GM12878 (cell line): ENCODE results near the gene SASH1. TPM values are rescaled to one million over a fixed set of nuclear protein-coding genes. Genes with fewer than 3 reads are reported as not detected.

Source experiments
- ATAC-seq: fragments of 200-7000 bp; cut with Tn5 transposase; 3 replicates; pipeline ENCODE4 v1.9.1; 2020; ENCODE audit warnings: mild to moderate bottlenecking, moderate library complexity
- BruUV-seq: library from RNA; stranded (reverse); fragments of 400-500 nt; replicated peaks from 2 replicates; lab custom pipeline; 2021; lab: Mats Ljungman, UMichigan
- CTCF ChIA-PET: fragments of 300-600 bp; sonication (Branson Sonifier 250); formaldehyde crosslinking; extraction: SDS; loops from one replicate; lab custom pipeline; 2021; ENCODE audit warnings: inconsistent platforms; lab: Yijun Ruan, JAX
- POLR2A ChIA-PET: fragments of 350-600 bp; formaldehyde crosslinking; extraction: SDS; loops from one replicate; lab custom pipeline; 2021; ENCODE audit warnings: inconsistent platforms; lab: Charles Lee
- RAD21 ChIA-PET: fragments of 300-600 bp; sonication (Branson Sonifier 250); formaldehyde crosslinking; loops from one replicate; lab custom pipeline; 2023; ENCODE audit warnings: antibody characterized with exemption; ENCODE audit not compliant: unreplicated experiment; lab: Charles Lee
- SMC1A ChIA-PET: fragments of 300-600 bp; sonication (Branson Sonifier 250); formaldehyde crosslinking; loops from one replicate; lab custom pipeline; 2023; ENCODE audit not compliant: unreplicated experiment, uncharacterized antibody; lab: Charles Lee
- DNase-seq: peaks from one replicate; pipeline ENCODE4 v3.0.0-alpha.2; 2011; ENCODE audit warnings: low read depth, low spot score
- FAIRE-seq: peaks from 3 replicates; lab custom pipeline; 2011; peaks lifted over from hg19 to GRCh38; lab: Jason Lieb, UNC
- H2AFZ ChIP-seq: 2 replicates; pipeline ENCODE4 v1.6.0; 2011; ENCODE audit warnings: low read depth, low read length, control low read depth; ENCODE audit not compliant: control insufficient read depth
- H3K27ac ChIP-seq: 2 replicates; pipeline ENCODE4 v1.5.1; 2011; ENCODE audit warnings: control low read depth; ENCODE audit not compliant: control insufficient read depth, insufficient read depth
- H3K27me3 ChIP-seq, 2 experiments: replicated peaks in 1 of 2; 2 replicates each; pipeline versions ENCODE4 v1.6.0 to v1.6.1; 2011; ENCODE audit warnings: low read length in 1 of 2; ENCODE audit not compliant: control insufficient read depth in 2 of 2, insufficient read depth in 2 of 2
- H3K36me3 ChIP-seq, 2 experiments: 2 replicates each; pipeline ENCODE4 v1.5.1; 2011; ENCODE audit warnings: low read length in 1 of 2; ENCODE audit not compliant: control insufficient read depth in 2 of 2, insufficient read depth in 2 of 2
- H3K4me1 ChIP-seq: 2 replicates; pipeline ENCODE4 v1.6.1; 2011; ENCODE audit warnings: mild to moderate bottlenecking, low read length, moderate library complexity, mixed read lengths; ENCODE audit not compliant: control insufficient read depth, insufficient read depth
- H3K4me2 ChIP-seq: 2 replicates; pipeline ENCODE4 v1.6.0; 2011; ENCODE audit warnings: control low read depth; ENCODE audit not compliant: control insufficient read depth, insufficient read depth
- H3K4me3 ChIP-seq: fragments of 200-600 bp; sonication (generic); 2 replicates; pipeline ENCODE4 v1.5.1; 2016
- H3K79me2 ChIP-seq: 2 replicates; pipeline ENCODE4 v1.6.0; 2011; ENCODE audit warnings: low read length; ENCODE audit not compliant: control insufficient read depth, insufficient read depth
- H3K9ac ChIP-seq: 2 replicates; pipeline ENCODE4 v1.8.0; 2011; ENCODE audit warnings: low read length, control low read depth, mixed read lengths; ENCODE audit not compliant: control insufficient read depth, insufficient read depth
- H3K9me3 ChIP-seq: replicated peaks from 3 replicates; pipeline ENCODE4 v1.5.1; 2011; ENCODE audit warnings: mild to moderate bottlenecking, low read length; ENCODE audit not compliant: control insufficient read depth, insufficient read depth
- H4K20me1 ChIP-seq: 2 replicates; pipeline ENCODE4 v1.6.0; 2011; ENCODE audit not compliant: control insufficient read depth, insufficient read depth
- ATF7 ChIP-seq: fragments of 450-650 bp; IDR thresholded peaks from 2 replicates; pipeline ENCODE4 v1.6.1; 2016; ENCODE audit warnings: low read depth, mild to moderate bottlenecking
- CBX5 ChIP-seq: sonication (generic); IDR thresholded peaks from 2 replicates; pipeline ENCODE4 v1.6.1; 2016; ENCODE audit warnings: low read depth, moderate library complexity, mild to moderate bottlenecking, inconsistent platforms
- DPF2 ChIP-seq: fragments of 450-650 bp; IDR thresholded peaks from 2 replicates; pipeline ENCODE4 v1.6.1; 2017; ENCODE audit warnings: mild to moderate bottlenecking
- GABPA ChIP-seq: IDR thresholded peaks from 2 replicates; pipeline ENCODE4 v1.6.1; 2014; ENCODE audit warnings: antibody characterized with exemption, low read depth, mild to moderate bottlenecking, inconsistent platforms
- IRF4 ChIP-seq: IDR thresholded peaks from 2 replicates; pipeline ENCODE4 v1.6.1; 2011; ENCODE audit warnings: low read depth, low read length
- NR2F1 ChIP-seq: fragments of 450-650 bp; conservative IDR thresholded peaks from 2 replicates; pipeline ENCODE4 v1.6.1; 2017; ENCODE audit warnings: mild to moderate bottlenecking
- PML ChIP-seq: IDR thresholded peaks from 2 replicates; pipeline ENCODE4 v1.6.1; 2012; ENCODE audit warnings: low read length, inconsistent platforms
- RB1 ChIP-seq: fragments of 450-650 bp; formaldehyde crosslinking; IDR thresholded peaks from 2 replicates; pipeline ENCODE4 v1.6.1; 2017; ENCODE audit warnings: mild to moderate bottlenecking, borderline replicate concordance
- TCF12 ChIP-seq: IDR thresholded peaks from 2 replicates; pipeline ENCODE4 v1.6.1; 2011; ENCODE audit warnings: low read depth, mild to moderate bottlenecking, low read length
- WRNIP1 ChIP-seq: IDR thresholded peaks from 2 replicates; pipeline ENCODE4 v1.6.1; 2011; ENCODE audit warnings: low read depth, low read length, improper control_type of control experiment, borderline replicate concordance
- YBX1 ChIP-seq: fragments of 450-650 bp; IDR thresholded peaks from 2 replicates; pipeline ENCODE4 v1.6.1; 2016; ENCODE audit warnings: antibody characterized with exemption
- ZNF622 ChIP-seq: fragments of 450-650 bp; IDR thresholded peaks from 2 replicates; pipeline ENCODE4 v1.6.1; 2017; ENCODE audit warnings: mild to moderate bottlenecking, inconsistent platforms
- whole genome bisulfite sequencing: methylation state at CpG from one replicate; pipeline ENCODE4 v1.1.6; 2016; ENCODE audit warnings: low lambda C conversion rate; ENCODE audit not compliant: insufficient replicate concordance, insufficient coverage; ENCODE audit errors: missing lambda C conversion rate; 5-methylcytosine and 5-hydroxymethylcytosine counted together
- in situ Hi-C: fragments of 300-500 bp; cut with MboI; formaldehyde crosslinking; loops from 9 replicates; pipeline ENCODE4 v1.14.3; 2018; ENCODE audit warnings: mixed read lengths
- intact Hi-C: fragments of 100-400 bp; cut with micrococcal nuclease; formaldehyde crosslinking; loops from one replicate; pipeline ENCODE4 v1.14.2; 2022; ENCODE audit not compliant: unreplicated experiment
- polyA plus RNA-seq, 11 experiments: library from polyadenylated mRNA; depleted of rRNA in 4 of 11; unstranded in 6 of 11; stranded (reverse) in 5 of 11; fragments of >200 nt; fragmentation: Nextera tagmentation in 4 of 11; fragmentation: Illumina TruSeq in 1 of 11; extraction: Ambion mirVana in 4 of 11; extraction: Trizol in 1 of 11; gene quantifications; 1 replicate in 1 of 11; 2 replicates in 10 of 11; pipeline versions ENCODE4 v1.2.1 to v1.2.3, GENCODE V29; 2011 to 2016; ENCODE audit warnings: inconsistent platforms in 2 of 11, missing spikeins in 2 of 11, low read depth in 1 of 11
- total RNA-seq, 4 experiments: library from RNA; depleted of rRNA in 3 of 4; stranded (reverse); fragments of >200 nt in 3 of 4; fragmentation: Illumina TruSeq in 1 of 4; extraction: Trizol in 1 of 4; gene quantifications; 2 replicates each; pipeline versions ENCODE4 v1.2.1 to v1.2.3, GENCODE V29; 2013 to 2021
- TF ChIP-seq, protein P1 (sequence below): fragments of 150-350 bp; IDR thresholded peaks from 2 replicates; pipeline ENCODE4 v1.6.1; 2016; ENCODE audit warnings: low read depth, low read length
- TF ChIP-seq, protein P2 (sequence below): IDR thresholded peaks from 2 replicates; pipeline ENCODE4 v1.6.1; 2011; ENCODE audit warnings: mild to moderate bottlenecking, low read depth, low read length, moderate library complexity; ENCODE audit not compliant: insufficient replicate concordance
- TF ChIP-seq, protein P3 (sequence below): fragments of 450-650 bp; IDR thresholded peaks from 2 replicates; pipeline ENCODE4 v1.6.1; 2016; ENCODE audit warnings: mild to moderate bottlenecking
- TF ChIP-seq, protein P4 (sequence below): fragments of 450-650 bp; IDR thresholded peaks from 2 replicates; pipeline ENCODE4 v1.6.1; 2017; ENCODE audit warnings: mild to moderate bottlenecking, moderate library complexity

SASH1 gene
- total and polyA plus RNA-seq, 10 of the 15 experiments (the other 5 are each of a cell fraction or from before 2014, with no cell fraction given): 0.01 to 0.73 (median 0.14) TPM; not detected in 4

DNA sequence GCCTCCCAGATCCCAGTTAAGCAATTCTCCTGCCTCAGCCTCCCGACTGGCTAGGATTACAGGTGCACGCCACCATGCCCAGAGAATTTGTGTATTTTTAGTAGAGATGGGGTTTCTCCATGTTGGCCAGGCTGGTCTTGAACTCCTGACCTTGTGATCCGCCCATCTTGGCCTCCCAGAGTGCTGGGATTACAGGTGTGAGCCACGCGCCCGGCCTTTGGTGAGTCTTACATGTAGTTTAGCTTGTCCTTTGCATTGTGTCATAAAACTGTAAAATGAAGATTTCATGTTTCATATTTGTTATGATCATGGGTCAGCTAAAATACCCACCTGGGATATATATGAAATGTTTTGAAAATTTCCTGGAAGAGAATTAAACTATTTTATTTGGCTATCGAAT lies 183.5 kb downstream of the SASH1 start:
- DNase-seq (no peak), ATAC-seq (no peak), FAIRE-seq (no peak)
- intact Hi-C loops: no loop called here
- Histone ChIP-seq H3K27me3 (no peaks in the 10 kb centered on the region), H3K9ac (no peak overlapping the region), H3K27ac (no peak overlapping the region), H3K4me1 (no peaks in the 10 kb centered on the region), H3K79me2 (no peaks in the 10 kb centered on the region), H3K36me3 (no peaks in the 10 kb centered on the region), H4K20me1 (no peaks in the 10 kb centered on the region), H3K4me3 (no peak overlapping the region), H3K4me2 (no peak overlapping the region), H2AFZ (no peak overlapping the region), H3K9me3 (no peaks in the 10 kb centered on the region)
- no TSS peak for BruUV-seq
- 65% methylated on average over 7 of the region's 7 CpGs for WGBS
- ChIA-PET POLR2A (interaction anchor here (0.6 kb wide), 1 partner anchor 1101 kb away, joined by 8 read pairs; no protein-coding TSS in a partner anchor), CTCF (interaction anchor here (1.4 kb wide), 1 partner anchor 34 kb away, joined by 3 read pairs; no protein-coding TSS in a partner anchor), SMC1A (no interaction called here), RAD21 (no interaction called here)
- in situ Hi-C loops: no loop called here
- TF ChIP-seq, protein P1, sequence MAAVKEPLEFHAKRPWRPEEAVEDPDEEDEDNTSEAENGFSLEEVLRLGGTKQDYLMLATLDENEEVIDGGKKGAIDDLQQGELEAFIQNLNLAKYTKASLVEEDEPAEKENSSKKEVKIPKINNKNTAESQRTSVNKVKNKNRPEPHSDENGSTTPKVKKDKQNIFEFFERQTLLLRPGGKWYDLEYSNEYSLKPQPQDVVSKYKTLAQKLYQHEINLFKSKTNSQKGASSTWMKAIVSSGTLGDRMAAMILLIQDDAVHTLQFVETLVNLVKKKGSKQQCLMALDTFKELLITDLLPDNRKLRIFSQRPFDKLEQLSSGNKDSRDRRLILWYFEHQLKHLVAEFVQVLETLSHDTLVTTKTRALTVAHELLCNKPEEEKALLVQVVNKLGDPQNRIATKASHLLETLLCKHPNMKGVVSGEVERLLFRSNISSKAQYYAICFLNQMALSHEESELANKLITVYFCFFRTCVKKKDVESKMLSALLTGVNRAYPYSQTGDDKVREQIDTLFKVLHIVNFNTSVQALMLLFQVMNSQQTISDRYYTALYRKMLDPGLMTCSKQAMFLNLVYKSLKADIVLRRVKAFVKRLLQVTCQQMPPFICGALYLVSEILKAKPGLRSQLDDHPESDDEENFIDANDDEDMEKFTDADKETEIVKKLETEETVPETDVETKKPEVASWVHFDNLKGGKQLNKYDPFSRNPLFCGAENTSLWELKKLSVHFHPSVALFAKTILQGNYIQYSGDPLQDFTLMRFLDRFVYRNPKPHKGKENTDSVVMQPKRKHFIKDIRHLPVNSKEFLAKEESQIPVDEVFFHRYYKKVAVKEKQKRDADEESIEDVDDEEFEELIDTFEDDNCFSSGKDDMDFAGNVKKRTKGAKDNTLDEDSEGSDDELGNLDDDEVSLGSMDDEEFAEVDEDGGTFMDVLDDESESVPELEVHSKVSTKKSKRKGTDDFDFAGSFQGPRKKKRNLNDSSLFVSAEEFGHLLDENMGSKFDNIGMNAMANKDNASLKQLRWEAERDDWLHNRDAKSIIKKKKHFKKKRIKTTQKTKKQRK: no peak
- TF ChIP-seq DPF2 (no peak), TCF12 (no peak), ATF7 (no peak), ZNF622 (no peak), PML (no peak), RB1 (no peak), NR2F1 (no peak), IRF4 (no peak), CBX5 (no peak), YBX1 (no peak), WRNIP1 (no peak), GABPA (no peak)
- TF ChIP-seq, protein P2, sequence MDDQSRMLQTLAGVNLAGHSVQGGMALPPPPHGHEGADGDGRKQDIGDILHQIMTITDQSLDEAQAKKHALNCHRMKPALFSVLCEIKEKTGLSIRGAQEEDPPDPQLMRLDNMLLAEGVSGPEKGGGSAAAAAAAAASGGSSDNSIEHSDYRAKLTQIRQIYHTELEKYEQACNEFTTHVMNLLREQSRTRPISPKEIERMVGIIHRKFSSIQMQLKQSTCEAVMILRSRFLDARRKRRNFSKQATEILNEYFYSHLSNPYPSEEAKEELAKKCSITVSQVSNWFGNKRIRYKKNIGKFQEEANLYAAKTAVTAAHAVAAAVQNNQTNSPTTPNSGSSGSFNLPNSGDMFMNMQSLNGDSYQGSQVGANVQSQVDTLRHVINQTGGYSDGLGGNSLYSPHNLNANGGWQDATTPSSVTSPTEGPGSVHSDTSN: no peak
- TF ChIP-seq, protein P3, sequence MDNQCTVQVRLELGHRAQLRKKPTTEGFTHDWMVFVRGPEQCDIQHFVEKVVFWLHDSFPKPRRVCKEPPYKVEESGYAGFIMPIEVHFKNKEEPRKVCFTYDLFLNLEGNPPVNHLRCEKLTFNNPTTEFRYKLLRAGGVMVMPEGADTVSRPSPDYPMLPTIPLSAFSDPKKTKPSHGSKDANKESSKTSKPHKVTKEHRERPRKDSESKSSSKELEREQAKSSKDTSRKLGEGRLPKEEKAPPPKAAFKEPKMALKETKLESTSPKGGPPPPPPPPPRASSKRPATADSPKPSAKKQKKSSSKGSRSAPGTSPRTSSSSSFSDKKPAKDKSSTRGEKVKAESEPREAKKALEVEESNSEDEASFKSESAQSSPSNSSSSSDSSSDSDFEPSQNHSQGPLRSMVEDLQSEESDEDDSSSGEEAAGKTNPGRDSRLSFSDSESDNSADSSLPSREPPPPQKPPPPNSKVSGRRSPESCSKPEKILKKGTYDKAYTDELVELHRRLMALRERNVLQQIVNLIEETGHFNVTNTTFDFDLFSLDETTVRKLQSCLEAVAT: no peak
- TF ChIP-seq, protein P4, sequence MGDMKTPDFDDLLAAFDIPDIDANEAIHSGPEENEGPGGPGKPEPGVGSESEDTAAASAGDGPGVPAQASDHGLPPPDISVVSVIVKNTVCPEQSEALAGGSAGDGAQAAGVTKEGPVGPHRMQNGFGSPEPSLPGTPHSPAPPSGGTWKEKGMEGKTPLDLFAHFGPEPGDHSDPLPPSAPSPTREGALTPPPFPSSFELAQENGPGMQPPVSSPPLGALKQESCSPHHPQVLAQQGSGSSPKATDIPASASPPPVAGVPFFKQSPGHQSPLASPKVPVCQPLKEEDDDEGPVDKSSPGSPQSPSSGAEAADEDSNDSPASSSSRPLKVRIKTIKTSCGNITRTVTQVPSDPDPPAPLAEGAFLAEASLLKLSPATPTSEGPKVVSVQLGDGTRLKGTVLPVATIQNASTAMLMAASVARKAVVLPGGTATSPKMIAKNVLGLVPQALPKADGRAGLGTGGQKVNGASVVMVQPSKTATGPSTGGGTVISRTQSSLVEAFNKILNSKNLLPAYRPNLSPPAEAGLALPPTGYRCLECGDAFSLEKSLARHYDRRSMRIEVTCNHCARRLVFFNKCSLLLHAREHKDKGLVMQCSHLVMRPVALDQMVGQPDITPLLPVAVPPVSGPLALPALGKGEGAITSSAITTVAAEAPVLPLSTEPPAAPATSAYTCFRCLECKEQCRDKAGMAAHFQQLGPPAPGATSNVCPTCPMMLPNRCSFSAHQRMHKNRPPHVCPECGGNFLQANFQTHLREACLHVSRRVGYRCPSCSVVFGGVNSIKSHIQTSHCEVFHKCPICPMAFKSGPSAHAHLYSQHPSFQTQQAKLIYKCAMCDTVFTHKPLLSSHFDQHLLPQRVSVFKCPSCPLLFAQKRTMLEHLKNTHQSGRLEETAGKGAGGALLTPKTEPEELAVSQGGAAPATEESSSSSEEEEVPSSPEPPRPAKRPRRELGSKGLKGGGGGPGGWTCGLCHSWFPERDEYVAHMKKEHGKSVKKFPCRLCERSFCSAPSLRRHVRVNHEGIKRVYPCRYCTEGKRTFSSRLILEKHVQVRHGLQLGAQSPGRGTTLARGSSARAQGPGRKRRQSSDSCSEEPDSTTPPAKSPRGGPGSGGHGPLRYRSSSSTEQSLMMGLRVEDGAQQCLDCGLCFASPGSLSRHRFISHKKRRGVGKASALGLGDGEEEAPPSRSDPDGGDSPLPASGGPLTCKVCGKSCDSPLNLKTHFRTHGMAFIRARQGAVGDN: no peak
